ENCODE measurements around the gene CHRM5. TPM values are rescaled to one million over a fixed set of nuclear protein-coding genes. Genes with fewer than 3 reads are reported as not detected.

CHRM5 gene, protein sequence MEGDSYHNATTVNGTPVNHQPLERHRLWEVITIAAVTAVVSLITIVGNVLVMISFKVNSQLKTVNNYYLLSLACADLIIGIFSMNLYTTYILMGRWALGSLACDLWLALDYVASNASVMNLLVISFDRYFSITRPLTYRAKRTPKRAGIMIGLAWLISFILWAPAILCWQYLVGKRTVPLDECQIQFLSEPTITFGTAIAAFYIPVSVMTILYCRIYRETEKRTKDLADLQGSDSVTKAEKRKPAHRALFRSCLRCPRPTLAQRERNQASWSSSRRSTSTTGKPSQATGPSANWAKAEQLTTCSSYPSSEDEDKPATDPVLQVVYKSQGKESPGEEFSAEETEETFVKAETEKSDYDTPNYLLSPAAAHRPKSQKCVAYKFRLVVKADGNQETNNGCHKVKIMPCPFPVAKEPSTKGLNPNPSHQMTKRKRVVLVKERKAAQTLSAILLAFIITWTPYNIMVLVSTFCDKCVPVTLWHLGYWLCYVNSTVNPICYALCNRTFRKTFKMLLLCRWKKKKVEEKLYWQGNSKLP
- under 0.01 TPM in 2 replicates for total RNA-seq

GRCh38 chr15:33968224-33968623, at the start of gene CHRM5:
Gene CHRM5 (plus strand): TSS chr15:33968497. CDS start chr15:34062718, 94,221 bp downstream.

DNA sequence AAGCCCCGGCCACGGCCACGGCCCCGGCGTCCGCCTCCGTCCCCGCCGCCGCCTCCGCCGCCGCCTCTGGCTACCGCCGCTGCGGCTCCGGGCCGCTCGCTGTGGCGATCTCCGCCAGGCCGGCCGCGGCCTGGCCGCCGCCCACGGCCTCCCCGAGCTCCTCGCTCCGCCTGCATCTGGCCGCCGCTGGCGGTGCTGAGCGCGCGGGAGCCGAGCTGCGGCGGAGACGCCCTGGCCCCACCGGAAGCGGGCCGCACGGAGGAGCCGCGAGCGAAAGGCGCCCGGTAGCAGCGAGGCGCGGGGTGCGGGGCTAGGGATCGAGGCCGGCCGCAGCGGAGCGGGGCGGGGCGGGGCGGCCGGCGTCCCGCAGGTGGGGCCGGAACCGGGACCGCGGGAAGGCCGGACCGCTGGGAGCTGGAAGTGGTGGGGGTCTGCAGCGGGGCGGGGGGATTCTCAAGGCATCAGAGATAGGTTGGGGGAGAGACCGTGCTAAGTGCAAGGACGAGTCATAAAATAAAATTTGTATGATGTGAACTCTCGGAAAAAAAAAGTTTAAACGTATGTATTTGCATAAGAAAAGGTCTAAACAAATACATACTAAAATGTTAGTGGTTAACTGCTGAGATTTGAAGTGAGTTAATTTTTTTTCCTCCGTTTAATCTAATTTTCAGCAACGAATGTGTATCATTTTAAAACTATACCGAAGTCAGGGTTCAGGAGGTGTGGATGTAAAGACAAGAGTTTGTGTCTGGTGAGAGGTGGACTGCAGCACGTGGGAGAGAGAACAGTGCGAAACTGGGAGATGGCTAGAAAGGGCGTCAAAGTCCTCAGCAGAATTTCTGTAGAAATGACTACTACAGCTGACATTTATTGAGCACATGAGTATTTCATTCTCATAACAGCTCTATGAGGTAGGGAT, 70.8 kb downstream of the CHRM5 start, which contains the start of gene AVEN:
TSS of gene AVEN (minus strand) at position 334 of the 919 bp plus-strand sequence. CDS start at position 176, 158 bp downstream.

GRCh38 chr15:34101366-34102174, 133.3 kb downstream of the CHRM5 start, which contains the start of the genes EMC7 and PGBD4:
Gene EMC7 (minus strand): TSS chr15:34101862. CDS start chr15:34101839, 23 bp downstream.
Gene PGBD4 (plus strand): TSS chr15:34102083. CDS start chr15:34102532, 449 bp downstream.

Other genes with a start within 250 kb of the CHRM5 start
- gene AVEN, start 70.7 kb downstream of the CHRM5 start, total RNA-seq: 24.1 and 44.7 TPM in 2 replicates
- gene EMC7, start 133.4 kb downstream of the CHRM5 start, total RNA-seq: 46.0 and 68.1 TPM in 2 replicates
- gene PGBD4, start 133.6 kb downstream of the CHRM5 start, total RNA-seq: 0.77 and 0.82 TPM in 2 replicates
- gene KATNBL1, start 241.6 kb downstream of the CHRM5 start, total RNA-seq: 19.9 and 32.3 TPM in 2 replicates